Activated CD8-positive, alpha-beta T cell treated with anti-CD3 and anti-CD28 coated beads for 36 hours (primary cell): ENCODE results near the gene DCXR. TPM values are rescaled to one million over a fixed set of nuclear protein-coding genes. Genes with fewer than 3 reads are reported as not detected.
A peak's percentile ranks its signal among the peaks of the same experiment; 100 is the strongest.

Experiments used
- ATAC-seq: fragments of 200-7000 bp; cut with Tn5 transposase; one replicate; pipeline ENCODE4 v1.10.0; 2021; ENCODE audit warnings: mild to moderate bottlenecking, moderate library complexity
- CTCF ChIA-PET: fragments of 350-600 bp; sonication (Branson Sonifier 250); formaldehyde crosslinking; loops from one replicate; lab custom pipeline; 2021; ENCODE audit warnings: antibody characterized with exemption; lab: Charles Lee
- POLR2A ChIA-PET: fragments of 350-600 bp; sonication (Branson Sonifier 250); formaldehyde crosslinking; loops from one replicate; lab custom pipeline; 2021; ENCODE audit warnings: antibody characterized with exemption; lab: Charles Lee
- DNase-seq: peaks from one replicate; pipeline ENCODE4 v3.0.0-alpha.2; 2020
- H3K27ac Mint-ChIP-seq: one replicate; pipeline ENCODE4 v1.8.0; 2021; ENCODE audit warnings: mild to moderate bottlenecking, mixed read lengths
- H3K27me3 Mint-ChIP-seq: one replicate; pipeline ENCODE4 v1.8.0; 2021; ENCODE audit warnings: mixed read lengths
- H3K36me3 Mint-ChIP-seq: one replicate; pipeline ENCODE4 v1.8.0; 2021; ENCODE audit warnings: low read depth, mixed read lengths
- H3K4me1 Mint-ChIP-seq: one replicate; pipeline ENCODE4 v1.8.0; 2021; ENCODE audit warnings: low read depth, mixed read lengths
- H3K4me3 Mint-ChIP-seq: one replicate; pipeline ENCODE4 v1.8.0; 2021; ENCODE audit warnings: mild to moderate bottlenecking, moderate library complexity, mixed read lengths
- H3K9me3 Mint-ChIP-seq: one replicate; pipeline ENCODE4 v1.8.0; 2021; ENCODE audit warnings: mixed read lengths
- intact Hi-C: fragments of 100-400 bp; cut with micrococcal nuclease; formaldehyde crosslinking; loops from one replicate; pipeline ENCODE4 v1.10.0; 2022
- total RNA-seq, 2 experiments: library from RNA; stranded (reverse); gene quantifications; one replicate each; pipeline ENCODE4 v1.2.3, GENCODE V29; 2021
- TF ChIP-seq, protein P1 (sequence below): fragments of 200-600 bp; IDR thresholded peaks from one replicate; pipeline ENCODE4 v1.8.0; 2022; ENCODE audit warnings: antibody characterized with exemption, mild to moderate bottlenecking

Gene DCXR
- total RNA-seq, 2 experiments from 2014 or later = 99.2 to 101 TPM

- DNase-seq (peak; percentile 84), ATAC-seq (no peak)
- POLR2A ChIA-PET = interaction anchor here (0.6 to 2.2 kb wide), 7 partner anchors 9 to 75 kb away, joined by 3 to 9 read pairs (median 3); partner anchors contain the start of gene ASPSCR1
- Mint-ChIP-seq H3K27ac (peak overlapping the region; percentile 34), H3K4me3 (peak overlapping the region; percentile 89), H3K4me1 (peaks cover 12% of the 10 kb centered on the region), H3K36me3 (peaks cover 5% of the 10 kb centered on the region), H3K9me3 (no peaks in the 10 kb centered on the region), H3K27me3 (no peaks in the 10 kb centered on the region)
- TF ChIP-seq, protein P1, sequence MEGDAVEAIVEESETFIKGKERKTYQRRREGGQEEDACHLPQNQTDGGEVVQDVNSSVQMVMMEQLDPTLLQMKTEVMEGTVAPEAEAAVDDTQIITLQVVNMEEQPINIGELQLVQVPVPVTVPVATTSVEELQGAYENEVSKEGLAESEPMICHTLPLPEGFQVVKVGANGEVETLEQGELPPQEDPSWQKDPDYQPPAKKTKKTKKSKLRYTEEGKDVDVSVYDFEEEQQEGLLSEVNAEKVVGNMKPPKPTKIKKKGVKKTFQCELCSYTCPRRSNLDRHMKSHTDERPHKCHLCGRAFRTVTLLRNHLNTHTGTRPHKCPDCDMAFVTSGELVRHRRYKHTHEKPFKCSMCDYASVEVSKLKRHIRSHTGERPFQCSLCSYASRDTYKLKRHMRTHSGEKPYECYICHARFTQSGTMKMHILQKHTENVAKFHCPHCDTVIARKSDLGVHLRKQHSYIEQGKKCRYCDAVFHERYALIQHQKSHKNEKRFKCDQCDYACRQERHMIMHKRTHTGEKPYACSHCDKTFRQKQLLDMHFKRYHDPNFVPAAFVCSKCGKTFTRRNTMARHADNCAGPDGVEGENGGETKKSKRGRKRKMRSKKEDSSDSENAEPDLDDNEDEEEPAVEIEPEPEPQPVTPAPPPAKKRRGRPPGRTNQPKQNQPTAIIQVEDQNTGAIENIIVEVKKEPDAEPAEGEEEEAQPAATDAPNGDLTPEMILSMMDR = peak; percentile 75
- intact Hi-C loops = loop anchor here (5.0 to 10.0 kb wide), 2 partner anchors 64 to 133 kb away; no protein-coding TSS in a partner anchor
- CTCF ChIA-PET = interaction anchor here (0.7 to 6.5 kb wide), 23 partner anchors 9 to 358 kb away, joined by 3 to 121 read pairs (median 4); partner anchors contain the start of genes ARL16, DCXR, HGS and MAFG
Measured at GRCh38 chr17:82021107-82021899, 16.2 kb downstream of the DCXR start.

DNA sequence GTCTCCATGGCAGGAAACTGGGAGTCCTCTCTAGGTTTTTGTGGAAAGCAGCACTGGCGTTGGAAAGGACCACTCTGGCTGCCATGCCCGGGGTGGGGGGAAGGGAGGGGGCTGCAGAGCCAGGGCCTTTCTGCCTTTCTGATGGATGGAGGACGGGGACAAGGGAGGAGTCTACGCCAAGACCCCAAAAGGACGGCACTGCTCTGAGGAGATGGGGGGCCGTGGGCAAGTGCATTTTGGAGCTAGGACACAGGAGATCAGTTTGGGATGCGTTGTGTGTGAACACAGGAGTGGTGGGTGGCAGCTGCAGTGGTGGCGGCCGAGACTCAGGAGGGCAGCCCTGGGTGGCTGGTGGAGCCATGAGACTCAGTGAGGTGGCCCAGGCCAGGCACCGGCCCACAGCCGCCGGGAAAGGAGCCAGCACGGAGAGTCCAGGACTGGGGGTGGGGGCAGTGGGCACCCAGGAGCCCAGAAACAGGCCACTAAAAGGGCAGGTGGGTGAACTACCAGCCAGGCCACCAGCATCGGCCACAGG lies 16.9 kb downstream of the DCXR start:
- H3K27me3 Mint-ChIP-seq = no peaks in the 10 kb centered on the region

DNA sequence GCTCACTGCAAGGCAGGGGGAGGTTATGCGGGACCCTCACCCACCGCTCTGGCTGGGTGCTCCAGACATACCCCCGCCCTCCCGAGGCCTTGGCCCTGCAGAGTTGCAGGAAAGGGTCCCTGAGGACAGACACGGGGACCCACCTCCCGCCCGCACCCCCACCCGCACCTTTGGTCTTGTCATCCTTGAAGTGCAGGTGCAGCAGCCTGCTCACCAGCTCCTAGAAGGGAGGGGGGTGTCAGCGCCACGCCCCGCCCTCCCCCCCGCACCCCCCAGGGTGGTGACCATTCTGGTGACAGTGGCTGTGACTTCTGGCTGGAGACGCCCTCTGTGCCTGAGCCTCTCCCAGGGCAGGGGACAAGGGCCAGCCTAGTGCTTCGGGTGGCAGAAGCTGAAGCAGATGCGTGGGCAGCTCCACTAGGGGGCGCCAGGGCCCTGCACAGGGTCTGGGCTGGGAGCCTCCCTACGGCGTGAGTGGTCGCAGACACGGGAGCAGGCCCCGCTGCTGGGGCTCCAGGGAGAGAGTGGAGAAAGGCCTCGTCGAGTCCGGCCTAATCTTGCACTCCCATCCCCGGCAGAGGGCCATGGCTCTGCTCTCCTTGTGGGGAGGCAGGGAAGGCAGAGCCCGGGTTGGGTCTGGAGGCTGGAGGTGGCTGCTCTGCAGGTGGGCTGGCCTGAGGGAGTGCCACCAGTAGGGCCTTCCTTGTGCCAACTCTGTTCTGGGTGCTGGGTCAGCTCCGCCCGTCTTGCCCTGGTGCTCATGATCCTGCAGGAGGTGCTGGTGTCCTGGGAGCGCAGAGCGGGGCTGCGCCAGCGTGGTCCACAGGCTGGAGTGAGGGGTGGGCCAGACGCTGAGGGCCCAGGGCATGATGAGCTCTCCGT lies 17.6 kb downstream of the DCXR start:
- CTCF ChIA-PET = interaction anchor here (0.5 to 6.5 kb wide), 32 partner anchors 8 to 356 kb away, joined by 3 to 121 read pairs (median 4); partner anchors contain the start of genes DCXR, MAFG, NOTUM and PYCR1
- intact Hi-C loops = loop anchor here (5.0 to 10.0 kb wide), 2 partner anchors 63 to 135 kb away; no protein-coding TSS in a partner anchor
- H3K4me3 Mint-ChIP-seq = no peak overlapping the region
- H3K9me3 Mint-ChIP-seq = no peaks in the 10 kb centered on the region
- POLR2A ChIA-PET = interaction anchor here (0.5 to 2.2 kb wide), 6 partner anchors 41 to 316 kb away, joined by 3 to 9 read pairs (median 3); no protein-coding TSS in a partner anchor
- H3K27me3 Mint-ChIP-seq = no peaks in the 10 kb centered on the region
- peaks cover 12% of the 10 kb centered on the region for H3K4me1 Mint-ChIP-seq
- TF ChIP-seq, protein P1 = peak; percentile 95
- H3K27ac Mint-ChIP-seq = no peak overlapping the region
- DNase-seq = peak; percentile 83
- peaks cover 5% of the 10 kb centered on the region for H3K36me3 Mint-ChIP-seq
- no peak for ATAC-seq

More for the DNA sequence above, 16.9 kb downstream of the DCXR start:
- Mint-ChIP-seq H3K36me3 (peaks cover 5% of the 10 kb centered on the region), H3K4me3 (peak overlapping the region; percentile 89), H3K9me3 (no peaks in the 10 kb centered on the region), H3K27ac (no peak overlapping the region), H3K4me1 (peaks cover 12% of the 10 kb centered on the region)
- ChIA-PET CTCF (interaction anchor here (1.0 to 6.5 kb wide), 27 partner anchors 10 to 357 kb away, joined by 3 to 121 read pairs (median 5); partner anchors contain the start of genes DCXR, MAFG, NOTUM and PYCR1), POLR2A (interaction anchor here (0.6 to 2.2 kb wide), 6 partner anchors 42 to 75 kb away, joined by 3 to 9 read pairs (median 3); no protein-coding TSS in a partner anchor)
- ATAC-seq (no peak), DNase-seq (no peak)
- intact Hi-C loops = loop anchor here (5.0 to 10.0 kb wide), 2 partner anchors 63 to 134 kb away; no protein-coding TSS in a partner anchor
- TF ChIP-seq, protein P1 = no peak

DNA sequence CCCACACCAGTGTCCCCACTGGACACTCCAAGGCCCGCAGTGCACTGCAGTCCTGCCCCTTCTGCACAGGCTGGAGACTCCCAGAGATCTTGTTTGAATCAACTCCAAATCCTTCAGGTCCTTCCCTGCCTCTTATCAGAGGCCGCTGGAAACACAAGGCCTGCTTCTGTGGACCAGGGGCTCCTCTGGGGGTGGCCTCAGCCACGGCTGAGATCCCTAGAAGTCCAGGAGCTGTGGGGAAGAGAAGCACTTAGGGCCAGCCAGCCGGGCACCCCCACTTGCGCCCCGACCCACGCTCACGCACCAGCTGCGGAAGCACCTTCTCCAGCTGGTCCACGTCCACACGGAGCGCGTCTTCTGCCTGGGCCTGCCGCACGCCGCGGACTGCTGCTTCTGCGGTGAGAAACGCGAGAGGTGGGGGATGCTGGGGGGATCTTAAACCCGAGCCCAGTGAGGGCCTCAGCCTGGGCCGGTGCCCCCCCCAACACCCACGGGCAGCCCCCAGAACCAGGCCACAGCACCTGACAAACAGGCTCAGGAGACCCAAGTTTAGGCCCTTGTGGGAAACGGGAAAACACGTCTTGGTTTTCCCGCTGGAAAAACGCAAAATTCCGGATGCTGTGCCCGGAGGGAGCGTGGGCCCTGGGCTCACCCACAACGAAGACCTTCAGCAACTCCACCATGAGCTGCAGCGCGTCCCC lies 18.4 kb downstream of the DCXR start:
- H3K4me1 Mint-ChIP-seq = peaks cover 11% of the 10 kb centered on the region
- no peaks in the 10 kb centered on the region for H3K27me3 Mint-ChIP-seq
- H3K36me3 Mint-ChIP-seq = peaks cover 5% of the 10 kb centered on the region
- no peaks in the 10 kb centered on the region for H3K9me3 Mint-ChIP-seq
- no peak overlapping the region for H3K27ac Mint-ChIP-seq
- DNase-seq (no peak), ATAC-seq (no peak)
- ChIA-PET POLR2A (interaction anchor here (0.5 to 1.5 kb wide), 2 partner anchors 60 to 315 kb away, joined by 3 read pairs; no protein-coding TSS in a partner anchor), CTCF (interaction anchor here (0.5 to 6.5 kb wide), 29 partner anchors 9 to 201 kb away, joined by 3 to 121 read pairs (median 4); partner anchors contain the start of genes DCXR, NOTUM, PYCR1 and RAC3)
- TF ChIP-seq, protein P1 = no peak
- no peak overlapping the region for H3K4me3 Mint-ChIP-seq
- intact Hi-C loops = no loop called here
